K562 treated with DMSO at 1 percent for 48 hours (cell line): ENCODE results near the gene BLTP3B. TPM values are rescaled to one million over a fixed set of nuclear protein-coding genes. Genes with fewer than 3 reads are reported as not detected.

ENCODE experiments used
- total RNA-seq: library from RNA; unstranded; fragments of 300-600 nt; gene quantifications from 2 replicates; pipeline ENCODE4 v1.2.3, GENCODE V29; 2022; ENCODE audit warnings: low replicate concordance; ENCODE audit errors: extremely low read depth

BLTP3B gene, protein sequence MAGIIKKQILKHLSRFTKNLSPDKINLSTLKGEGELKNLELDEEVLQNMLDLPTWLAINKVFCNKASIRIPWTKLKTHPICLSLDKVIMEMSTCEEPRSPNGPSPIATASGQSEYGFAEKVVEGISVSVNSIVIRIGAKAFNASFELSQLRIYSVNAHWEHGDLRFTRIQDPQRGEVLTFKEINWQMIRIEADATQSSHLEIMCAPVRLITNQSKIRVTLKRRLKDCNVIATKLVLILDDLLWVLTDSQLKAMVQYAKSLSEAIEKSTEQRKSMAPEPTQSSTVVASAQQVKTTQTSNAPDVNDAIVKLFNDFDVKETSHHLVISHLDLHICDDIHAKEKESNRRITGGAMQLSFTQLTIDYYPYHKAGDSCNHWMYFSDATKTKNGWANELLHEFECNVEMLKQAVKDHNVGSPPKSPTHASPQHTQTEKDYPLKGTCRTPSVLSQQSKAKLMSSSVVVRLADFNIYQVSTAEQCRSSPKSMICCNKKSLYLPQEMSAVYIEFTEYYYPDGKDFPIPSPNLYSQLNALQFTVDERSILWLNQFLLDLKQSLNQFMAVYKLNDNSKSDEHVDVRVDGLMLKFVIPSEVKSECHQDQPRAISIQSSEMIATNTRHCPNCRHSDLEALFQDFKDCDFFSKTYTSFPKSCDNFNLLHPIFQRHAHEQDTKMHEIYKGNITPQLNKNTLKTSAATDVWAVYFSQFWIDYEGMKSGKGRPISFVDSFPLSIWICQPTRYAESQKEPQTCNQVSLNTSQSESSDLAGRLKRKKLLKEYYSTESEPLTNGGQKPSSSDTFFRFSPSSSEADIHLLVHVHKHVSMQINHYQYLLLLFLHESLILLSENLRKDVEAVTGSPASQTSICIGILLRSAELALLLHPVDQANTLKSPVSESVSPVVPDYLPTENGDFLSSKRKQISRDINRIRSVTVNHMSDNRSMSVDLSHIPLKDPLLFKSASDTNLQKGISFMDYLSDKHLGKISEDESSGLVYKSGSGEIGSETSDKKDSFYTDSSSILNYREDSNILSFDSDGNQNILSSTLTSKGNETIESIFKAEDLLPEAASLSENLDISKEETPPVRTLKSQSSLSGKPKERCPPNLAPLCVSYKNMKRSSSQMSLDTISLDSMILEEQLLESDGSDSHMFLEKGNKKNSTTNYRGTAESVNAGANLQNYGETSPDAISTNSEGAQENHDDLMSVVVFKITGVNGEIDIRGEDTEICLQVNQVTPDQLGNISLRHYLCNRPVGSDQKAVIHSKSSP (N-terminal part only)
- total RNA-seq: not detected in 2 replicates

GRCh38 chr12:100142851-100143559 is at the start of gene BLTP3B:
Gene BLTP3B (minus strand): TSS chr12:100142874. CDS start chr12:100142635, 239 bp downstream.

Other genes with a start within 250 kb of the BLTP3B start
- gene ANKS1B, start 157.9 kb downstream of the BLTP3B start, total RNA-seq: not detected in 2 replicates
- not detected in 2 replicates for gene ACTR6, start 57.9 kb upstream of the BLTP3B start, total RNA-seq
- not detected in 2 replicates for gene DEPDC4, start 124.2 kb upstream of the BLTP3B start, total RNA-seq
- gene SCYL2, start 124.3 kb upstream of the BLTP3B start, total RNA-seq: not detected in 2 replicates
- gene SLC17A8, start 214.2 kb upstream of the BLTP3B start, total RNA-seq: not detected in 2 replicates